A549 (cell line): ENCODE data around the gene TTN.
"Not testable (repeated sequence)": the region's sequence is repeated elsewhere in the genome, so short reads cannot be mapped to it uniquely, and the experiment has no call there.

ENCODE experiments used
- CHD4 ChIP-seq: fragments of 200-600 bp; sonication (generic); IDR thresholded peaks from 2 replicates; pipeline ENCODE4 v1.6.1; 2016; ENCODE audit warnings: antibody characterized with exemption, mild to moderate bottlenecking, borderline replicate concordance
- CTCF ChIP-seq: fragments of >200 bp; sonication (Bioruptor Twin); formaldehyde crosslinking; IDR thresholded peaks from 3 replicates; pipeline ENCODE4 v1.5.1; 2016
- GATA3 ChIP-seq: IDR thresholded peaks from 2 replicates; pipeline ENCODE4 v1.6.1; 2012; ENCODE audit warnings: borderline replicate concordance
- HDAC2 ChIP-seq: fragments of 200-600 bp; sonication (generic); IDR thresholded peaks from 2 replicates; pipeline ENCODE4 v1.6.1; 2016
- JUNB ChIP-seq: fragments of >200 bp; sonication (Bioruptor Twin); formaldehyde crosslinking; IDR thresholded peaks from 2 replicates; pipeline ENCODE4 v1.6.1; 2016
- MAZ ChIP-seq: fragments of 150-350 bp; IDR thresholded peaks from 2 replicates; pipeline ENCODE4 v1.6.1; 2014; ENCODE audit warnings: antibody characterized with exemption, low read depth, low read length, borderline replicate concordance
- POLR2A ChIP-seq: IDR thresholded peaks from 2 replicates; pipeline ENCODE4 v1.6.1; 2012; ENCODE audit warnings: mild to moderate bottlenecking, low read length
- RCOR1 ChIP-seq: fragments of 150-350 bp; IDR thresholded peaks from 2 replicates; pipeline ENCODE4 v1.6.1; 2014; ENCODE audit warnings: antibody characterized with exemption, low read length, low read depth
- TF ChIP-seq, protein P1 (sequence below): fragments of 150-350 bp; IDR thresholded peaks from 2 replicates; pipeline ENCODE4 v1.6.1; 2014; ENCODE audit warnings: low read depth, mild to moderate bottlenecking, low read length

DNA sequence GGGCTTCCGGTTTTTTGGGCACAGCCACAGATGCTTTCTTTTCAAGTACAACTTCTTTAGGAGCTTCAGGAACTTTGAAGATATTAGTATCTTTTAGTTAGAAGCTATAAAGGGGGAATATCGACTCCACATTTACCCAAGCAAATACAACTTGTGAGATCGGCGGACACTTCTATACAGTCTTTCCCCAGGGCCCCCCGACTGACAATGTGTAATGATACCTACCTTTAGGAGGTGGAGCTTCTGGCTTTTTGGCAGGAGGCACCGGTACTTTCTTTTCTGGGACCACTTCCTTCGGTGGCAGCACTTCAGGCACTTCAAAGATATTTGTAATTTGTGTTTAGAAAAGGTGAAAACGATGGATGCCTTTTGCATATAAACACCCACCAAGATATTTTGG is 148.7 kb downstream of the TTN start:
- not testable (repeated sequence) for TF ChIP-seq GATA3, CTCF, POLR2A, CHD4, MAZ, JUNB, RCOR1, HDAC2
- TF ChIP-seq, protein P1, sequence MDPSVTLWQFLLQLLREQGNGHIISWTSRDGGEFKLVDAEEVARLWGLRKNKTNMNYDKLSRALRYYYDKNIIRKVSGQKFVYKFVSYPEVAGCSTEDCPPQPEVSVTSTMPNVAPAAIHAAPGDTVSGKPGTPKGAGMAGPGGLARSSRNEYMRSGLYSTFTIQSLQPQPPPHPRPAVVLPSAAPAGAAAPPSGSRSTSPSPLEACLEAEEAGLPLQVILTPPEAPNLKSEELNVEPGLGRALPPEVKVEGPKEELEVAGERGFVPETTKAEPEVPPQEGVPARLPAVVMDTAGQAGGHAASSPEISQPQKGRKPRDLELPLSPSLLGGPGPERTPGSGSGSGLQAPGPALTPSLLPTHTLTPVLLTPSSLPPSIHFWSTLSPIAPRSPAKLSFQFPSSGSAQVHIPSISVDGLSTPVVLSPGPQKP, result not testable (repeated sequence)
